Kidney (tissue), 14 donors: ENCODE results near the gene CALHM2. TPM values are rescaled to one million over a fixed set of nuclear protein-coding genes. Genes with fewer than 3 reads are reported as not detected.

Experiments
- DNase-seq, 5 donors: peaks; one replicate each; pipeline ENCODE4 v3.0.0-alpha.2; 2013 to 2020
- FAIRE-seq: peaks from 2 replicates; lab custom pipeline; 2012; peaks lifted over from hg19 to GRCh38; lab: Jason Lieb, UNC
- H3K27ac ChIP-seq, 2 donors: one replicate each; pipeline ENCODE4 v1.7.0; 2013; ENCODE audit warnings: low read depth in 2 of 2, low read length in 2 of 2, inconsistent platforms in 1 of 2
- H3K27me3 ChIP-seq: one replicate; pipeline ENCODE4 v1.7.1; 2013; ENCODE audit warnings: low read length, inconsistent platforms; ENCODE audit not compliant: control insufficient read depth, insufficient read depth
- H3K36me3 ChIP-seq, 3 donors: one replicate each; pipeline versions ENCODE4 v1.7.0 to v1.7.1; 2013; ENCODE audit warnings: low read length in 3 of 3, control low read depth in 1 of 3, inconsistent platforms in 1 of 3; ENCODE audit not compliant: insufficient read depth in 3 of 3, control insufficient read depth in 2 of 3
- H3K4me1 ChIP-seq, 3 donors: one replicate each; pipeline versions ENCODE4 v1.7.0 to v1.7.1; 2013; ENCODE audit warnings: low read length in 3 of 3, inconsistent platforms in 1 of 3, low read depth in 1 of 3; ENCODE audit not compliant: control insufficient read depth in 2 of 3, insufficient read depth in 2 of 3
- H3K4me3 ChIP-seq, 3 donors: one replicate each; pipeline versions ENCODE4 v1.7.0 to v1.8.1; 2013; ENCODE audit warnings: low read length in 3 of 3, control low read depth in 1 of 3, inconsistent platforms in 1 of 3
- H3K9ac ChIP-seq, 3 donors: one replicate each; pipeline versions ENCODE4 v1.7.0 to v1.7.1; 2013; ENCODE audit warnings: low read length in 3 of 3, control low read depth in 1 of 3, inconsistent platforms in 1 of 3
- H3K9me3 ChIP-seq, 3 donors: one replicate each; pipeline versions ENCODE4 v1.7.0 to v1.7.1; 2013; ENCODE audit warnings: low read length in 3 of 3, control low read depth in 1 of 3, inconsistent platforms in 1 of 3; ENCODE audit not compliant: control insufficient read depth in 2 of 3, insufficient read depth in 1 of 3
- intact Hi-C: fragments of 100-400 bp; cut with DNase I; formaldehyde crosslinking; loops from one replicate; pipeline ENCODE4 v1.11.1; 2022
- polyA plus RNA-seq: library from polyadenylated mRNA; stranded (reverse); fragments of 350-450 nt; fragmentation: Illumina TruSeq; extraction: RNeasy Lipid Tissue Mini Kit (QIAGEN cat#74804); gene quantifications from one replicate; pipeline ENCODE4 v1.2.3, GENCODE V29; 2014; ENCODE audit warnings: low read depth, low replicate concordance; ENCODE audit not compliant: insufficient read depth
- total RNA-seq: library from RNA; stranded (reverse); fragmentation: NEBNext Ultra II Directional; extraction: Animal tissue kit (Norgen Biotek cat#: 25700); gene quantifications from one replicate; pipeline ENCODE4 v1.2.1, GENCODE V29; 2021
- TF ChIP-seq, protein P1 (sequence below): IDR thresholded peaks from 3 replicates; pipeline ENCODE4 v1.5.1; 2012; ENCODE audit warnings: mild to moderate bottlenecking, moderate library complexity, borderline replicate concordance; ENCODE audit not compliant: insufficient read depth; ENCODE audit errors: extremely low read depth
- donor health status: control.
- donor health status: control.
- donor health status: control.
- donor health status: control.
- donor health status: control.
- donor health status: DM: yes; HTN: yes; CAD: no.
- donor health status: Normal renal cell carcinoma (clear cell type).

CALHM2 gene
- total and polyA plus RNA-seq, 2 donors from 2014 or later, result 8.0 to 26.0 TPM

DNA sequence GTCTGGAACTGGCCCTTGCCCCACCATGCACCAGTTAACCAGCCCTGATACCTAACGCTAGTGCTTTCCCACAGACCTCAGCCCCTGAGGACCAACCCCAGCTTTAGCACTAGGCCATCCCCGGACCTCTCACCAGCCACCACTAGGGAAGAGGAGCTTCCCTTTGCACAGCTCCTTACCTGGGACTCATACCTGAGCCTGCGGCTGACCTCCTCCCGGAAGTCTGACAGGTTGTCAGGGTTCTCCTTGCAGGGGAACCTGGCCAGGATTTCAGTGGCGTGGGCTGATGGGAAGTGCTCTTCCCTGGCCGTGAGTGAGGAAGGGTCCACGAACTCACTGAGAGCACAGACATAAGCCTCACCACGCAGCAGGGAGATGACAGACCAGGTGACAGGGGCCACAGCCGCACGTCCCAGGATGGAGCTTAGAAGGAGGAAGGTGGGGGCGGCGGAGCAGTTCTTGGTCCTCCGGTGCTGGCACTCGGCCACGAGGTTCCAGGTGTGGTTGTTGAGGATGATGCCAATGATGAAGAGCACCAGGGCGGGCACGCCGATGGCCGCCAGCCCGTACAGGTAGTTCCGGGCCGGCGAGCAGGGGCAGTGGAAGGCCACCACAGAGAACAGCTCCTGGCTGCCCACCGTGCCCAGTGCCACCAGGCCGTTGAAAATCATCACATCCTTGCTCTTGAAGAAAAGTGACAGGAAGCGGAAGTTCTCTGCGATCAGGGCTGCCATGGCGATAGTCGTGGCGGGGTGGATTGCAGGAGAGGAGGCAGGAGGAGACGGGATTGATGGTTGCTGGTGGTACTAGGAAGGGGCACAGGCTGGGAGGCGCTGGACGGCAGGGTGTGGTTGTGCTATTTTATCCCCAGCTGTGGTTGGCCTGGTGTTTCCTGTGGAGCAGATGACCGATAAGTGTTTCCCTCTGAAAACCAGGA lies 2.7 kb downstream of the CALHM2 start:
- FAIRE-seq (no peak), DNase-seq (peak in 1 of 5 donors; percentile 60)
- H3K27ac ChIP-seq, result no peak overlapping the region
- TF ChIP-seq, protein P1, sequence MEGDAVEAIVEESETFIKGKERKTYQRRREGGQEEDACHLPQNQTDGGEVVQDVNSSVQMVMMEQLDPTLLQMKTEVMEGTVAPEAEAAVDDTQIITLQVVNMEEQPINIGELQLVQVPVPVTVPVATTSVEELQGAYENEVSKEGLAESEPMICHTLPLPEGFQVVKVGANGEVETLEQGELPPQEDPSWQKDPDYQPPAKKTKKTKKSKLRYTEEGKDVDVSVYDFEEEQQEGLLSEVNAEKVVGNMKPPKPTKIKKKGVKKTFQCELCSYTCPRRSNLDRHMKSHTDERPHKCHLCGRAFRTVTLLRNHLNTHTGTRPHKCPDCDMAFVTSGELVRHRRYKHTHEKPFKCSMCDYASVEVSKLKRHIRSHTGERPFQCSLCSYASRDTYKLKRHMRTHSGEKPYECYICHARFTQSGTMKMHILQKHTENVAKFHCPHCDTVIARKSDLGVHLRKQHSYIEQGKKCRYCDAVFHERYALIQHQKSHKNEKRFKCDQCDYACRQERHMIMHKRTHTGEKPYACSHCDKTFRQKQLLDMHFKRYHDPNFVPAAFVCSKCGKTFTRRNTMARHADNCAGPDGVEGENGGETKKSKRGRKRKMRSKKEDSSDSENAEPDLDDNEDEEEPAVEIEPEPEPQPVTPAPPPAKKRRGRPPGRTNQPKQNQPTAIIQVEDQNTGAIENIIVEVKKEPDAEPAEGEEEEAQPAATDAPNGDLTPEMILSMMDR, result no peak
- H3K36me3 ChIP-seq, result peaks cover 0 to 16% (median 11%) of the 10 kb centered on the region in 3 donors
- H3K27me3 ChIP-seq, result no peaks in the 10 kb centered on the region
- intact Hi-C loops, result no loop called here
- no peak overlapping the region for H3K4me3 ChIP-seq
- H3K9ac ChIP-seq, result no peak overlapping the region
- H3K9me3 ChIP-seq, result no peaks in the 10 kb centered on the region
- H3K4me1 ChIP-seq, result peaks cover 0 to 22% (median 3%) of the 10 kb centered on the region in 3 donors

DNA sequence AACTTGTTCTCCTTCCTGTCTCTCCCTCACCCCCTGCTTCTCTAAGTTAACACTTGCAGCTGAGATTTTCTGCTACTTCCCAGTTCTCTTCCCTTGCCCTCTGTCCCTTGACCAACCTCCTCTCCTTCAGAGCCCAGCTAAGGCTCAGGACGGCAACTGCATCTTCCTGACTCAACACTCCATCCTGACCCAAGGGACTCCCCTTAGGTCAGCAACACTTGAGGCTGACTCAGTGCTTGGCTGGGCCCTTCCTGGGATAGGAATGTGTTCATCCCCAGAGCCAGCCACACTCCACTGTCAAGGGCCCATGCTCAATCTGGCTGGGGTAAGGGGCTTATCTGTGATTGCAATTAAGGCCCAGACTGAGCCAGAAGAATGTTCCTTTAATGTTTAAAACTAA lies 3.4 kb downstream of the CALHM2 start:
- H3K27me3 ChIP-seq, result no peaks in the 10 kb centered on the region
- H3K9ac ChIP-seq, result no peak overlapping the region
- peaks cover 0 to 24% (median 16%) of the 10 kb centered on the region in 3 donors for H3K36me3 ChIP-seq
- TF ChIP-seq, protein P1, result no peak
- no peaks in the 10 kb centered on the region for H3K9me3 ChIP-seq
- DNase-seq, result no peak
- intact Hi-C loops, result no loop called here
- peaks cover 0 to 22% (median 3%) of the 10 kb centered on the region in 3 donors for H3K4me1 ChIP-seq
- no peak overlapping the region for H3K27ac ChIP-seq
- FAIRE-seq, result no peak
- H3K4me3 ChIP-seq, result no peak overlapping the region

DNA sequence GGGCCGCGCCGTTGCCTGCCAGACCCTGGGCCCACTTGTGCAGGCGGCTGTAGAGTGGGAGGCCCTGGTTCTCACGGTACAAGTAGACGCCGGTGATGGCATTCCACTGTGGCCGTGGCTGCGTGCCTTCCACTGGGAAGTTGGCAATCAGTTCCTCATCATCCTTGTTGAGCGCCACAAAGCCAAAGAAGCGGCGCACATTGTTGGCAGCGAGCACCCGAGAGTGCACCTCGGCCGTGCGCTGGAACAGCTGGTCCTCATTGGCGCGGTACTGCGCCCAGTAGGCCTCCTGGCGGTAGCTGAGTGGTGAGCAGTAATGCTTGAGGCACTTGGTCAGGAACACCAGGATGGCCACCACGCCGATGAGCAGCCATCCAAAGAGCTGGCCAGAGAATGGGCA lies 5.0 kb downstream of the CALHM2 start:
- FAIRE-seq, result no peak

More for the DNA sequence above, 5.0 kb downstream of the CALHM2 start:
- TF ChIP-seq, protein P1, result no peak
- no peak overlapping the region for H3K4me3 ChIP-seq
- H3K9ac ChIP-seq, result no peak overlapping the region
- DNase-seq, result no peak
- no peaks in the 10 kb centered on the region for H3K9me3 ChIP-seq
- H3K27me3 ChIP-seq, result no peaks in the 10 kb centered on the region
- H3K27ac ChIP-seq, result no peak overlapping the region
- intact Hi-C loops, result no loop called here
- peaks cover 0 to 16% (median 3%) of the 10 kb centered on the region in 3 donors for H3K4me1 ChIP-seq
- peaks cover 0 to 31% (median 21%) of the 10 kb centered on the region in 3 donors for H3K36me3 ChIP-seq
